NCI-H2107 (cell line): ENCODE results near the gene ADPRHL1.

Experiments used
- DNase-seq: peaks from one replicate; lab custom pipeline; 2025; lab: John Stamatoyannopoulos, UW

ADPRHL1 gene

DNA sequence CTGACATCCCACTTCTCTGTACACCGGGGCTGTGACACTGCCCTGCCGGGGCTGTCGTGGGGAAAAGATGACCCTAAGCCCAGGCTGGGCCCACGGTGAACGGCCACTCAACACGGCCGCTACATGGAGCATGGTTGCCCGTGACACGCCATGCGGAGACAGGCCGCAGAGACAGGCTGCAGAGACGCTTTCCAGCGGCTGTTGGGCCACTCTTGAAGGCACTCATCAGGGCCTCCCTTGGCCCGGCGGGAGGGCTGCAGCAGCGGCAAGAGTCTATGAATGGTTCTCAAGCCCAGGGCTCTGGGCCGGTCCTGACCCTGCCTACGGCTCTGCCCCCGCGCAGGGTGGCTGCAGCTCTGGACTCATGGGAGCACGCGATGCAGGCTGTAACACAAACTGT lies 22.1 kb downstream of the ADPRHL1 start:
- DNase-seq, result no peak

DNA sequence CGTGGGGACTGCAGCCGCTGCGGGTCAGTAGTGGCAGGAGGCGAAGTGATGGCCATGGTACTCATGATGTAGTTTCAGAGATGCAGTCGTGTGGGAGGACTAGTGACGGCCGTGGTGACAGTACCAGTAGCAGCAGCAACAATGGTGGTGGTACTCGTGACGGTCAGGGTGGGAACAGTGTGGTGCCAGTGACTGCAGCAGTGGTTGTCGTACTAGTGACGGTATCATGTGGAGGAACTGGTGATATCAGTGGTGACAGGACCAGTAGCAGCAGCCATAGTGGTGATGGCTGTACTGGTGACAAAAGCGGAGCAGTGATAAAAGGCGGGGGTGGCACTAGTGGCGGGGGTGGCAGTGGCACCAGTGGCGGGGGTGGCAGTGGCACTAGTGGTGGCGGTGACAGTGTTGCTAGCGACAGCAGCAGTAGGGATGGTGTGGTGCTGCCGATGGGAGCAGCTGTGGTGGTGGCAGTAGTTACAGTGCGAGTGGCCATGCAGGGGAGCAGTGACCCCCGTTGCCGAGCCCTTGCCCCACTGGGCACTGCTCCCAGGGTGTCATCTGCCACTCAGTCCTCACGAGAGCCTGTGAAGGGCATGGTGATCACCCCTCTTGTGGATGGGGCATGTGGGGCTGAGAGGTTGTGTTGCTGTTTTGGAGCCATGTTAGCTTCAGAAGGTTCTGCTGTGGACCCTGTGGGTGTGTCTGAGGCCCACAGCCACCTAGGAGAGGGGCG lies 22.7 kb downstream of the ADPRHL1 start:
- DNase-seq, result no peak

DNA sequence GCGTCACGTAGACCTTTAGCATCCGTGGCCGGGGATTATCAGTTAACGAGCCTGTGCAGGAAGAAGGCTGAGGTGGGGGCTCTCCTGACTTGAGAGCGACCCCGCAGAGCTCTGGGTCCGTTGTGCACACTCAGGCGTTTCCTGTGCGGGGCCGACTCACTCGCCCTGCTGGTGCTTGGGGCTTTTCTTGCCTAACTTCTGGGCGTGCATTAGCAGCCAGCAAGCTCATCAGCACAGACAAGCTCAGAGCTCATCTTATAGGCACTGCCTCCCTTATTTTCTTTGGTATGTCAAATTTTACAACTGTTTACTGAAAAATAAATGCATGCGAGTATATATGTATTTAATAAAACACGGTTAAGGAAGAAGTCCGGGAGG lies 23.7 kb downstream of the ADPRHL1 start:
- no peak for DNase-seq

DNA sequence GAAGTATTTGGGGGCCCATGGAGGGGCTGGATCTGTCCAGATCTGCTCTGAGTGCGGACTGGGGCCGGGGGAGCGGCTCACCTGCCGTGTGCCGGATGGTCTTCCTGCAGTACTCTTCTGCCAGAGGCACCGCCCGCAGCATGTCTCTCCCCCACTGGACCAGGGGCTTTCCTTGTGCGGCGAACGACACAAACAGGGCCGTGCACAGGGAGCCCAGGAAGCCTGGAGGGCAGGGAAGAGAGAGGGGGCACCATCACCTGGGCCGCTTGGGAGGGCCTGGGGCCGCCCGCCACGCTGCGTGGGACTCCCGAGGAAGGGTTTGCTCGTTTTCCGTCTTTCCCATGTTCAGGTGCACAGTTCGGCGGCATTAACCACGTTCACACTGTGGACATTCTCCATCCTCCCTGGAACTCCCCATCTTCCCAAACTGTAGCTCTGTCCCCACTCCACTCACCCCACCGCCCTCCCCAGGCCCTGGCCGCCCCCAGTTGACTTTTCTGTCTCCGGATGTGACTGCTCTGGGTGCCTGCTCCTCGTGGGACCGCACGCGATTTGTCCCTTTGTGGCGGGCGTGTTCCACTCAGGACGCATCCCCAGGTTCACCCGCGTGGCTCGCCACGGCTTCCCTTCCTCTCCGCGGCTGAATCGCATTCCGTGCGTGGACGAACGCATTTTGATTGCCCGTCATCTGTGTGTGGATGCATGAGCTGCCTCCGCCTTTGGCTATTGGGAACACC lies 24.2 kb downstream of the ADPRHL1 start:
- DNase-seq, result no peak

DNA sequence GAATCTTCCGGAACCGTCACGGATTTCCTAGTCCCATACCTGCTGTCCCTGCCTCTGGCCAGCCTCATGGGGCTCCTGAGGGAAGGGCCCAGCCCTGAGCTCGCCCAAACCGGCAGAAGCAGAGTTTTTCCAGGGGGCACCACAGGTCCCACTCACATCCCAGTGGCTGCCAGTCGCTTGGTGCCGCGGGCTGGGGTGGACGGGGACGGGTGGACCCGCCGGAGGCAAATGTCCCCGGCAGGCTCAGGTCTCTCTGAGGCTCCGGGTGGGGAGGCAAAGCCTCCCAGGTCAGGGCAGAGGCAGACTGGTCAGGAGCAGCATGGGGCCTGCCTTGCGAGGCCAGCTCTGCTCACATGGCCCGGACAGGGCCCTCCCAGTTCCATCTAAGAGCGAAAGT lies 24.8 kb downstream of the ADPRHL1 start:
- DNase-seq, result no peak

DNA sequence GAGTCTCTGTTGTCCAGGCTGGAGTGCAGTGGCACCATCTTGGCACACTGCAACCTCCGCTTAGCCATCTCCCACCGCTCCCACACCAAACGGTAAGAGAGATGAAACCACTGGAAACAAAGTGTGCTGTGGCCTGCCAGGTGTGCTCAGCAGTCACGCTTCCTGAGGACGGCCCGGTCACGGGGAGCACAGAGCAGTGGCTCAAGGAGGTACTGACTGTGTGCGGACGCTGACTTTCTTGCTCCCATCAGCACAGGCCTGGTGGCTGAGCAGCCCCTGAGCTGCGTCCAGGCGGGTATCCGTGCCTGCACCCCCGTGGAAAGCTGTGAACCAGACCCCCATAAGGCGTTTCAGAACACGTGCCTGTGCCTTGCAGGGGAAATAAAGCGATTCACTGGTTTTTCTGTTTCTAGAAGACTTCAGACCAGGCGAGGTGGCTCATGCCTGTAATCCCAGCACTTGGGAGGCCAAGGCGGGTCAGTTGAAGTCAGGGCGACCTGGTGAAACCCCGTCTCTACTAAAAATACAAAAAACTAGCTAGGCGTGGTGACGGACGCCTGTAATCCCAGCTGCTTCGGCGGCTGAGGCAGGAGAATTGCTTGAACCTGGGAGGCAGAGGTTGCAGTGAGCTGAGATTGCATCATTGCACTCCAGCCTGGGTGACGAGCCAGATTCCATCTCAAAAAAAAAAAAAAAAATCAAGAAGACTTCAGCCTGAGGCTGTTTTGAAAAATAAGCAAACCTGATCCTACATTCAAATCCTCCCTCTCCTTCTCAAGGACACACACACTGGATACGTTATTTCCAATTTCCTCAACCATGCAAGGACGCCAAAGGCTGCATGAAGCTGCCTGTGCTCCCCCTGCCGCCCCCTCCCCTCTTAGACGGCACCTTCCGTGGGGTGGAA lies 25.5 kb downstream of the ADPRHL1 start:
- DNase-seq, result no peak

DNA sequence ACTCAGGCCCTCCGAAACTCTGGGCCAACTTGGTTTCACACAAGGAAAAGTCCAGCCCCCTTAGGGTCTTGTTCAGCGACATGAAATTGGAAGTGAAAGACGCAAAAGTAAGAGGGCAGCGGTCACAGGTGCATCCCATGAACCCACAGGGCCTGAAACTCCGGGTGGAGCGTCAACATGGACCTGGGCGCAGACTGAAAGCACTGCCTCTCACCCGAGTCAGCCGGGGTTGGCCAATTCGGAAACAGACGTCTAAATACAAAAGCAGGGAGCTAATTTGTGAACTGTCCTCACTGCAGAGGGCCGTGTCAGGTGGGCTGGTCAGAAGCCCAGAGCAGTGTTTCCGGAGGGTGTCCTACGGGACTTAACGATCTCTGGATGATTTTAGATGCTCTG lies 26.7 kb downstream of the ADPRHL1 start:
- DNase-seq, result no peak

DNA sequence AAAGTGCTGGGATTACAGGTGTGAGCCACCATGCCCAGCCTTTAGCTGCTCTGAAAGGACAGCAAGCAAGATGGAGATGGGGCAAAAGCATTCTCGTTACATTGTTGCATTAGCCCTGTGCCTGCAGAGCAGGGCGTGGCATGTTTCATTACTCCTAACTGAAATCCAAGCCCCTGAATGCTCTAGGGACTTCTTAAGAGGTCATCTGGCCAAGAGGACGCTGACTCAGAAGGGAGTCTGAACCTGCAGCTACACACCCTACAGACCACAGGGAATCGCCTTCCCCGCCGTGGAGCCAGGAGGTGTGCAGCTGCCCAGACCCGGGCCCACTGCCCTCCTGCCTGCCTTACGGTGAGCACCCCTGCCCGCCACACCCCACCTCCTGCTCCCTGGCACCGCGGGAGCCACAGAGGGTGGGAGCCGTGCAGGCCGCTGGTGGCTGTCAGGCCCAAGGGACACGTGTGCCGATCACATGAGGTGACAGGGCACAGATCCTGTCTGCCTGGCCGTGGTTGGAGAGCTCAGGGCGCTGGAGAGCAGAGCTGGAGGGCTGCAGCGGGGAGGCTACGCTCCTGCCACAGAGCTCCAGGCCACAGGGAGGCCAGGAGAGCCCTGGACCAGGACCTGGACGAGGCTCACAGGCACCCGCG lies 27.2 kb downstream of the ADPRHL1 start:
- DNase-seq, result no peak

DNA sequence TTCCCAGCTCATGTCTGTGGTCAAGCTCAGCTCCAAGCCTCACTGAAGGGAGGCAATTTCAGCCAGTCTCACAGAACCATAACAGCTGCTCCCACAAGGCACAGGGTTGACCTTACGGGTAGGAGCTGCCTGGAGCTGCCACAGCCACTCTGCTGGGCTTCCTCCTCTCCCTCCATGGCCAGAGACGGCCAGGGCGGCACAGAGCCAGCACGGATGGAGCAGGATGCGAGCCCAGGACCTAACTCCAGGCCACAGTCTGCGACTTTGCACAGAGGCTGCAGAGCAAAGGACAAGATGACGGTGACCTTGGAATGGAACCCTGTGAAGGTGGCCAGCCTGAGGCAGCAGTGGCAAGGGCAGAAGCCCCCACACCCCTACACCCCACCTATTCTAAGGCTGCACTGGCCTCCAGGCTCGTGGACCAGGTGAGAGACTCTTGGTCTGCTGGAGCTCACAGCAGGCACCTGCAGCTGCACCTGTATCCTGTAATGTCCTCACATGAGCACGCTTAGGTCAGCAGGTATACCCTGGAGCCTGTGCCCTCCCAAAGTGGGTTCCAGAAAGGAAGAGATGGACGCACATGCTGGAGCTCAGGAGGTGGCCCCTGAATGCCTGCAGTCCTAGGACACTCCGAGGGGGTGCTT lies 29.6 kb downstream of the ADPRHL1 start:
- DNase-seq, result no peak

DNA sequence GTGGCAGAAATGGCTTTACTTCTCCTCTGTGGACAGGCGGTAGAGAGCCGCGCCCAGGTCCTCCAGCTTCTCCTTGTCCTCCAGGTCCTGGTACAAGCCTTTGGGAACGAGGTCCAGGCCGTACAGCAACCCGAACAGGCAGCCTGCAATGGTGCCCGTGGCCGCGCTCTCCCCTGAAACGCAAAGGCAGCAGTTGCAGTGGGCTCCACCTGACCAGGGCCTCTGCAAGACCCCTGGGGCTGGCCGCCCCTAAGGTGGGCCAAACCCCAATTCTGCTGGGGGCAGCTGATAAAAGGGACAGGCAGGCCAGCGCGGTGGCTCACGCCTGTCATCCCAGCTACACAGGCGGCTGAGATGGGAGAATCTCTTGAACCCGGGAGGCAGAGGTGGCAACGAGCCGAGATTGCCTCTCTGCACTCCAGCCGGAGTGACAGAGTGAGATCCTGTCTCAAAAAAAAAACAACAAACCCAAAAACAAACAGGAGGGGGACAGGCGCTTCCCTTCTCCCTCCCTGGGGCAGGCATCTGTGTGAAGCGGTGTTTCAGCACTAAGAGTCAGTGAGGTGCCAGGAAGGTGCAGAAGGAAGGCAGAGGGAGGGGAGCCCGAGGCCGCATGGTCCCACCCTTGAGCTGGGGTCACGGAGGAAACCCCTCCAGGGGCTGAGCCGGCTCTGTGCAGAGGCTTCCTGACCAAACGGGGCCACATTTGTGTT lies 30.3 kb downstream of the ADPRHL1 start:
- no peak for DNase-seq

DNA sequence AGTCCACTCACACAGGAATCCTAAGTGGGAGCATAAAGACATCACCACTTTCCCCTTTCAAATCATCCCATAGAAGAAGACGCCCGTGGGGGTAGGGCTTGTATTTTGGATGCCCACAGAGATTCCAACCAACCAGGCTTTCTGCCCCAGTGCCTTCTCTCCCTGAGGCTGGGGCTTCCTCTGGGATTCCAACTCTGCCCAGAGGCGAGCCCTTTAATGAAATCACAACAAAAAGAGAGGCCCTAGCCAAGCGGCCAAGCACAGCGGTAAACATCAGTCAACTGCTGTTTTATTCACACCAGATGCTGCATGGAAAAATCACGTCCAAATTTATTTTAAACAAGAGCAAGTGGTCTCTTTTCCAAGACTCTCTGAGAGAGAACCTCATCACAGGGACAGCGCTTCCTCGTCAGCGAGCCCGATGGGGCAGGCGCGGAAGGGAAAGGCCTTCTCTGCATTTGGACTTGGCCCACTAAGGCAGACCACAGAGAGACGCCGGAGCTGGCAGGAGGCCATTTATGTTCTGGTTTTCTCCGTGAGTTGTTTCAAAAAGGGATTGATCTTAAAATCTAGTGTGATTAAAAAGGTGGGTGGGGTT lies 31.5 kb downstream of the ADPRHL1 start:
- no peak for DNase-seq

DNA sequence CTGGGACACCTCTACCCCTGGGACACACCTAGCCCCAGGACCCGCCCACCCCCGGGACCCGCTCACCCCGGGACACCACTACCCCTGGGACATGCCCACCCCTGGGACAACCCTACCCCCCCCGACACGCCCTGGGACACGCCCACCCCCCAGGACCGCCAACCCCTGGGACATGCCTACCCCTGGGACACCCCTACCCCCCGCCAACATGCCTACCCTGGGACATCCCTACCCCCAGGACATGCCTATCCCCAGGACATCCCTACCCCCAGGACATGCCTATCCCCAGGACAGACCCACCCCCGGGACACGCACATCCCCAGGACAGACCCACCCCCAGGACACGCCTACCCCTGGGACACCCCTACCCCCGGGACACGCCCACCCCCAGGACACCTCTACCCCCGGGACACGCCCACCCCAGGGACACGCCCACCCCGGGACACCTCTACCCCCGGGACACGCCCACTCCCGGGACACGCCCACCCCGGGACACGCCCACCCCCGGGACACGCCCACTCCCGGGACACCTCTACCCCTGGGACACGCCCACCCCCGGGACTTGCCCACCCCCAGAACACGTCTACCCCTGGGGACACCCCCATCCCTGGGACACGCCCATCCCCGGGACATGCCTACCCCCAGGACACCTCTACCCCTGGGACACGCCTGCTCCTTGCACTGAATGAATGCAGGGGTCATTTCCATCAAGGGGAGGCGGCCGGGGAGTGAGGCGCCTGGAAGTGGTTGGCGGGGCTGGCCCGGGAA lies 32.3 kb downstream of the ADPRHL1 start:
- no peak for DNase-seq

DNA sequence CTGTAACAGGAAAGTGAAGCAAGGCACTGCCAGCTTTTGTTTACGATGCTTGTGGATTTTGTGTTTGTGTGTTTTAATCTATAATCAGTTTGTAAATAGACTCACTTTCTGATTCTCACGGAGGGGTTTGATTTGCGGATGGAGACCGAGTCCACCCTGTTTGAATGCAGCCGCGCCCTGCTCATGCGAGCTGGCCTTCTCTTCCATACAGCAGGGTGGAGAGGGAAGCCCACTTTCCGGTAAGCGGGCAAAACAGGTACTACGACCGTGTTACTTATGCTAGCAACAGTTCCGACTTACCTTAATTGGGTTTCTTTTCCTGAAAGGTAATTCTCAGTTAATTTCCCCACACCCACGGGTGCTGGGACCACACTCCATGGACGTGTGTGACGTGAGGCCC lies 33.1 kb downstream of the ADPRHL1 start:
- no peak for DNase-seq

DNA sequence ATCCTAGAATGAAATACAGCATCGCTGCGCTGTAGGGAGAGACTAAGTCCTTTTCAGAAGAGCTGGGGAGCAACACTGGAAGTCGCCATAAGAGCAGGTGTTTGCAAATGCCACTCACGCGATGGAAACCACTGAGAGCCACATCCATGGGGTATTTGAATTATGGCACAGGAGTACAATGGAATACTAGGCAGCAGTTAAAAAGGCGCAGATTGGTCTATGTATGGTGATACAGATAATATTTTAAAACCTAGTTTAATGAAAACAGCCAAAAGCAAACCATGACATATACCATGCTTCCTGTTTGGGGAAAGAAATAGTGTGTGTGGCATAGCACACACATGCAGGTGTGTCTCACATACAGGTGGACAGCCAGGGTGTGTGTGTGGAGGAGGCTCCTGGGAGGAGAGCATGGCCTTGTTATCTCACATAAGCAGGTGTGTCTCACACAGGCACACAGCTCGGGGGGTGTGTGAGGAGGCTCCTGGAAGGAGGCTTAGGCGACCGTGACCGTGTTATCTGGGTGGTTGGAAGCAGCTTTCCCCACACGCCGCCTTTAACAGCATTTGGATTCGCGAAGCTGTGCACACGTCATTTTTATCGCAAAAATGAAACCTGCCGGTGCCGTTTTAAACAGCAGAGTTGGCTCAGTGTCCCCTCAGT lies 33.6 kb downstream of the ADPRHL1 start:
- DNase-seq, result no peak

DNA sequence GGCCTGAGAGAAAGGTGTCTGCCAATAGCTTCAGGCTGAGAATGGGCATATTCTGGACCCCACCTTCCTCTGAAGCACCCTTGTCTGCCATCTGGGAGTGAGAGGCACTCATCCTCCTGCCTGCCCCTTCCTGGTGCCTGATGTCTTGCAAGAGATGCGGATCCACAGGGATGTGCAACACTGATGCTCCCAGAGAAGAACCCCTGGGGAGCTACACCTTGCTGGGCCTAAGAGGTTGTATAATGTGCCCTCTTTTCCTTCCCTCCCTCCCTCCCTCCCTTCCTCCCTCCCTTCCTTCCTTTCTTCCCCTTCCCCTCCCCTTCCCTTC lies 34.6 kb downstream of the ADPRHL1 start:
- DNase-seq, result no peak

DNA sequence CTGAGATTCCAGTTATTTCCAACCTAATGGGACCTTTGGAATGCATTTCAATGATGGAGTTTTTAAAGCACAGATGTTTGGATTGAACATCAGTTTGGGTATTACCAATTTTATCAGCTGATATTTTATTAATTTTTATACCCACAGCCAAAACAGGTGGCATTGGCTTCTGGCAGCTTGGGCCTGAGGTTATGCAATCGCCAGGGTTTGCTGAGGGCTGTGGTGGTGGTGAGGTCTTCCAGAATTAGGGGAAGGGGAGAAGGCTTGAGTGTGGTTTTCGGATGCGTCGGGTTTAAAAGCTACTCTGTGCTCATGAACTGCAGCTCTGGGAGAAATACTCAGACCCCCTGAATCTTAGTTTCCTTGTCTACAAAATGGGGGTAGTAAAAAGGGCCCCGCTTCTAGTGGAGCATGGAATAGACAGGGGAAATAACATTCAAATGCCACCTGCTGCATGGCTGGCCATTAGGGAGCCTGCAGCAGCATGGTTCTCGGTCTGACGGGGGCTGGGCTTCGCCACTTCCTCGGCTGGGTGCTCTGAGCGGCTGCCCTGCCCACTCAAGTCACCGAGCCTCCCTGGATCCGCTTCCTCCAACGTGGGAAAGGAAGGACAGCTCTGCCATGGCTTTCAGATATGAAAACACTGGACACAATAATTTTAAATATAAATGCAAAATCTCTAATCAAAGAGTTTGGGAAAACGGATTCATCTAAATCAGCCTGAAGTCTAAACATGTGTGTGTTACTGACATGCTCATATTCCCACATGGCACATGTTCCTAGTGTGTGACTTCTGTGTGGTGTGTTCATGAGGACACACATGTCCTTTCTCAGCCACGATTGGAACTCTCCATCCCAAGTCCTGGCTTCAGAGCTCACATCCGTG lies 35.2 kb downstream of the ADPRHL1 start:
- no peak for DNase-seq

DNA sequence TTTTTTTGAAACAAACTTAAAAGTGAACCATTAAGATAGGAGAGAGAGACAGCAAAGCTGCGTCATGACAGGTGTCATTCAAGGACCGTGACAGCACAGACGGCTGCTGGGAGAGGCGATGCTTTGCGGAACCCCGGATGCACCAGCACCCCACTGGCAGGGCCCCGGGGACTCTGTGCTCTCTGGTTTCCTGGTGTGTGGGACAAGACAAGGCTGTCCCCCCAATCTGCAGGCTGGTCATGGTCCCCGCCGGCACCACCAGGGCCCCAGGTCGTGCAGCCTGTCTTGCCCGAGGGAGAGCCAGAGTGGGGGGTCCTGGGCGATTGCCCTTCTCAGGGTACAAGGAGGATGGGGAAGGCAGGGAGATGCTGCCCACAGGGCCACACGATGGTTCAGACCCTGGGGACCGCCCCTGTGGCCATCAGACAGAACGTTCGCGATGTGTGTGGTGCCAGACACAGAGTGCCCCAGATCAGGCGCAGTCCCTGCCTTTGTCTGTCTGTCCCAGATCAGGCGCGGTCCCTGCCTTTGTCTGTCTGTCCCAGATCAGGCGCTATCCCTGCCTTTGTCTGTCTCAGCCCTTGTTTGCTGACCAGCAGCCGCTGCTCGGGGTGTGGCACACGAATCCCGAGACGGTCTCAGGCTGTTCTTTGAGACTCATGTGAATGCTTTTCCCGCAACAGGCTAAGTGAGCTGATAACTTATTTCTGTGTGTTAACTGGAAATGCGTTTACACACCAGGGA lies 36.1 kb downstream of the ADPRHL1 start:
- no peak for DNase-seq

DNA sequence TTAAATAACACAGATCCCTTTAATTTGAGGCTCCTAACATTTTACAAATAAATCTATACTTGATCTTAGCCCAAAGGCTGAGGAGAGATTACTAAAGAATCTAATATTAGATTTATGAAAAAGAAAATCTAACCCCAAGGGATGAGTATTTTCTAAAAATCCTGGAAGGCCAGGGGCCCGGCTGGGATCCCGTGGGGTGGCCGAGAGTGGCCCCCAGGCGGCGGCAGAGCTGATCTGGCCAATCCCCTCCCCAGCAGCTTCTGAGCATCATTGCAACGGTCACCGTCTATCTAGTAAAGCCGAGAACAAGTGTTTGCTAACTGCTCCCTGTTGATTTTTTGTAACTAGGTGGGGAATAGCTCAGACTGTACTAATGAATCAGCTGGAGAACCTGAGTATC lies 37.5 kb downstream of the ADPRHL1 start:
- no peak for DNase-seq
